T-cell (primary cell): ENCODE measurements around the gene ZGPAT. TPM values are rescaled to one million over a fixed set of nuclear protein-coding genes. Genes with fewer than 3 reads are reported as not detected.
A peak's percentile ranks its signal among the peaks of the same experiment; 100 is the strongest.

Source experiments
- ATAC-seq, 4 experiments: fragments of 200-7000 bp in 3 of 4; fragments of 150-1000 bp in 1 of 4; cut with Tn5 transposase; replicated peaks in 1 of 4; 1 replicate in 3 of 4; 2 replicates in 1 of 4; pipeline ENCODE4 v1.10.0; 2021; ENCODE audit warnings: moderate library complexity in 3 of 4, mild to moderate bottlenecking in 2 of 4, moderate number of reproducible peaks in 1 of 4
- CTCF ChIA-PET, 2 donors: fragments of 300-600 bp; sonication (Branson Sonifier 250); formaldehyde crosslinking; loops; one replicate each; lab custom pipeline; 2022; ENCODE audit warnings: antibody characterized with exemption in 2 of 2; lab: Charles Lee
- POLR2A ChIA-PET, 2 donors: fragments of 300-600 bp; sonication (Branson Sonifier 250); formaldehyde crosslinking; loops; one replicate each; lab custom pipeline; 2022; ENCODE audit warnings: antibody characterized with exemption in 2 of 2; lab: Charles Lee
- DNase-seq, 35 experiments: peaks; one replicate each; pipeline versions ENCODE4 v3.0.0 to v3.0.0-alpha.2; 2013 to 2023
- H3K27ac ChIP-seq: one replicate; pipeline ENCODE4 v1.5.1; 2013; ENCODE audit warnings: low read length
- H3K27me3 ChIP-seq, 2 experiments: replicated peaks in 1 of 2; 1 replicate in 1 of 2; 2 replicates in 1 of 2; pipeline versions ENCODE4 v1.6.1 to v1.7.0; 2013; ENCODE audit warnings: low read length in 1 of 2, mixed read lengths in 1 of 2; ENCODE audit not compliant: control insufficient read depth in 2 of 2, insufficient read depth in 2 of 2; ENCODE audit errors: extremely low read depth in 1 of 2
- H3K36me3 ChIP-seq, 2 donors: 1 replicate in 1 of 2; 2 replicates in 1 of 2; pipeline versions ENCODE4 v1.6.1 to v1.7.0; 2013; ENCODE audit warnings: low read length in 1 of 2; ENCODE audit not compliant: control insufficient read depth in 2 of 2, insufficient read depth in 1 of 2; ENCODE audit errors: extremely low read depth in 1 of 2
- H3K4me1 ChIP-seq, 2 experiments: 1 replicate in 1 of 2; 2 replicates in 1 of 2; pipeline versions ENCODE4 v1.6.1 to v1.7.0; 2013; ENCODE audit warnings: low read length in 2 of 2, mixed read lengths in 1 of 2; ENCODE audit not compliant: insufficient read depth in 2 of 2, control insufficient read depth in 1 of 2; ENCODE audit errors: extremely low read depth in 1 of 2
- H3K4me3 ChIP-seq, 2 donors: 1 replicate in 1 of 2; 2 replicates in 1 of 2; pipeline versions ENCODE4 v1.5.1 to v1.7.0; 2013; ENCODE audit warnings: mild to moderate bottlenecking in 2 of 2, low read length in 1 of 2, moderate library complexity in 1 of 2; ENCODE audit not compliant: control insufficient read depth in 1 of 2; ENCODE audit errors: extremely low read depth in 1 of 2
- H3K9me3 ChIP-seq: 2 replicates; pipeline ENCODE4 v1.7.0; 2013
- H3K27ac Mint-ChIP-seq, 2 donors: one replicate each; pipeline ENCODE4 v1.8.0; 2020 to 2021; ENCODE audit warnings: mild to moderate bottlenecking in 2 of 2, mixed read lengths in 2 of 2
- H3K27me3 Mint-ChIP-seq, 2 donors: one replicate each; pipeline ENCODE4 v1.8.0; 2021 to 2022; ENCODE audit warnings: mixed read lengths in 2 of 2
- H3K36me3 Mint-ChIP-seq: one replicate; pipeline ENCODE4 v1.8.0; 2021; ENCODE audit warnings: mixed read lengths
- H3K4me1 Mint-ChIP-seq, 3 donors: one replicate each; pipeline ENCODE4 v1.8.0; 2020 to 2022; ENCODE audit warnings: mixed read lengths in 3 of 3, mild to moderate bottlenecking in 1 of 3
- H3K4me3 Mint-ChIP-seq, 3 donors: one replicate each; pipeline ENCODE4 v1.8.0; 2020 to 2022; ENCODE audit warnings: mild to moderate bottlenecking in 3 of 3, mixed read lengths in 3 of 3, moderate library complexity in 3 of 3
- H3K9me3 Mint-ChIP-seq, 3 donors: one replicate each; pipeline ENCODE4 v1.8.0; 2020 to 2022; ENCODE audit warnings: mixed read lengths in 3 of 3
- WGBS: methylation state at CpG from one replicate; pipeline ENCODE4 v1.1.5; 2013; ENCODE audit warnings: missing lambda C conversion rate; ENCODE audit not compliant: insufficient coverage; 5-methylcytosine and 5-hydroxymethylcytosine counted together
- total RNA-seq, 35 experiments: library from RNA in 6 of 35; stranded (reverse) in 6 of 35; fragments of 120-200 nt in 1 of 35; gene quantifications; one replicate each; pipeline versions ENCODE4 v1.2.1 to v1.2.4 and lab custom pipeline; 2013 to 2026

ZGPAT gene
- total RNA-seq, 5 donors from 2014 or later (not counting 1 experiment from before 2014, with no cell fraction given), result 42.7 to 71.0 (median 59.0) TPM

DNA sequence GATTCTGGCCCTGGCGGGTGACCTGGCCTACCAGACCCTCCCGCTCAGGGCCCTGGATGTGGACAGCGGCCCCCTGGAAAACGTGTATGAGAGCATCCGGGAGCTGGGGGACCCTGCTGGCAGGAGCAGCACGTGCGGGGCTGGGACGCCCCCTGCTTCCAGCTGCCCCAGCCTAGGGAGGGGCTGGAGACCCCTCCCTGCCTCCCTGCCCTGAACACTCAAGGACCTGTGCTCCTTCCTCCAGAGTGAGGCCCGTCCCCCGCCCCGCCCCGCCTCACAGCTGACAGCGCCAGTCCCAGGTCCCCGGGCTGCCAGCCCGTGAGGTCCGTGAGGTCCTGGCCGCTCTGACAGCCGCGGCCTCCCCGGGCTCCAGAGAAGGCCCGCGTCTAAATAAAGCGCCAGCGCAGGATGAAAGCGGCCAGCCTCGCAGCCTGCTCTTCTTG lies 30.9 kb downstream of the ZGPAT start:
- H3K9me3 ChIP-seq, result no peaks in the 10 kb centered on the region
- ChIA-PET CTCF (no interaction called here), POLR2A (no interaction called here)
- Mint-ChIP-seq H3K4me1 (peaks cover 21 to 22% (median 21%) of the 10 kb centered on the region in 3 donors), H3K36me3 (peaks cover 5% of the 10 kb centered on the region), H3K4me3 (peak overlapping the region; percentile 44 to 90 (median 65)), H3K27me3 (no peaks in the 10 kb centered on the region), H3K27ac (peak overlapping the region in 1 of 2 donors; percentile 34), H3K9me3 (no peaks in the 10 kb centered on the region)
- WGBS, result 34% methylated on average over 19 of the region's 26 CpGs
- ATAC-seq, result no peak
- peak in 15 of 35 experiments; percentile 16 to 65 (median 34) for DNase-seq
- H3K36me3 ChIP-seq, result peaks cover 17 to 58% of the 10 kb centered on the region in 2 donors
- no peaks in the 10 kb centered on the region for H3K27me3 ChIP-seq
- H3K4me3 ChIP-seq, result peak overlapping the region; percentile 64 to 88
- H3K4me1 ChIP-seq, result peaks cover 14 to 65% of the 10 kb centered on the region in 2 experiments
- H3K27ac ChIP-seq, result peak overlapping the region; percentile 24

DNA sequence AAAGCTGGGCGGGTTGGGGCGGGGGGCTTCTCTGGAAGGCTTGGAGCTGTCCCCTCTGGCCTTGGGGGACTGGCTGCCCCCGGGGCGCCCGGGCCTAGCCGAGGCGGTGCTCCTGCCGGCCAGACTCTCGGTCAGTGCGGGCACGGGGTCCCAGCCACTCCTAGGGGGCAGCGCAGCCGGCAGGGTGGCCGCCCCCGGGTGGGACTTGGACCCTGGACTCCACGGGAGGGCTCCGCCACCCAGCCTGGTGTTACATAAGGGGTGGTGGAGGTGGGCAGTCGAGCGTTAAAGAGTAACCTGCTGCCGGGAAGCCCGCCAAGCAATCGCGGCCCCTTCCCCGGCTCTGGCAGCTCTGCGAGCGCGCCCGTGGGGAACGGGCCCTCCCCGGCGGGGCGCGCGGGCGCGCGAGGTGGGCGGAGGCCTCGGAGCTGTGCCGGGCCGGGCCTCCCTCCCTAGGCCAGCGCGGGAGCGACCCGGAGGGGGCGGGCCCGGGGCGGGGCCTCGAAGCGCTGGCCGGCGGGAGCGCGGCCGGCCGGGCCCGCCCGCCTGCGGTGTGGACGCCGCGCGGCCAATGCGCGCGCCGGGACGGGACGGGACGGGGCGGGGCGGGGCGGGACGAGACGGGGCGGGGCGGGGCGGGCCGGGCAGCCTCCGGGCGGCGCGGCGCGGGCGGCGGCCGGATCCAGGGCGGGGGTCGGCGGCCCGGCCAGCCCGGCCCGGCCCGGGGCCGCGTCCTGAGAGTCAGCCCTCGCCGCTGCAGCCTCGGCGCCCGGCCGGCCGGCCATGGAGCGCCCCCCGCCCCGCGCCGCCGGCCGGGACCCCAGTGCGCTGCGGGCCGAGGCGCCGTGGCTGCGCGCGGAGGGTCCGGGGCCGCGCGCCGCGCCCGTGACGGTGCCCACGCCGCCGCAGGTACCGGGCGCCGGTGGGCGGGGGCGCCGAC lies 31.6 kb downstream of the ZGPAT start, which contains the start of gene SLC2A4RG:
Gene SLC2A4RG, plus strand, starts transcription at position 647 of the 940 bp plus-strand sequence. Its CDS starts 137 bp downstream, at position 784.
- peak within 1 kb of the TSS in 1 of 2 donors; percentile 34 for H3K27ac Mint-ChIP-seq
- peak within 1 kb of the TSS; percentile 64 to 88 for H3K4me3 ChIP-seq

DNA sequence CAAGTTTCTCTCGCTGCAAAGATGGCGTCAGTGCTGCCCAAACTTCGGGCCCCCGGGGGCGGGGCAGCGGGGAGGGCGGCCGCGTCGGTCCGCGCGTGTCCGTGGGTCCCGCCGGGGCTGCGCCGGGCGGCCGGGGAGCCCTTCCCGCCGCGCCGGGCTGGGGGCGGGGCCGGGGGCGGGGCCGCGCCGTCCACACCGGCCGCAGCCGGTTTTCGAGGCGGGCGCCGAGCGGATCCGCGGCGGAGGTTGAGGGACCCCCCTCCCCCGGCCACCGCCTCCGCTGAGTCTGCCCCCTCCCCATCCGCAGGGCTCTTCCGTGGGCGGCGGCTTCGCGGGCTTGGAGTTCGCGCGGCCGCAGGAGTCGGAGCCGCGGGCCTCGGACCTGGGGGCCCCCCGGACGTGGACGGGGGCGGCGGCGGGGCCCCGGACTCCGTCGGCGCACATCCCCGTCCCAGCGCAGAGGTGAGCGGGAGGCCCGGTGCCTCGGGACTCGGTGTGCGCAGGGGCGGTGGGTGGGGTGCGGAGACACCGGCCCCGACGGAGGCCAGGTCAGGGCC lies 32.3 kb downstream of the ZGPAT start:
- no peaks in the 10 kb centered on the region for H3K36me3 Mint-ChIP-seq
- peaks cover 14 to 50% of the 10 kb centered on the region in 2 experiments for H3K4me1 ChIP-seq
- H3K27me3 Mint-ChIP-seq, result no peaks in the 10 kb centered on the region
- no peaks in the 10 kb centered on the region for H3K9me3 Mint-ChIP-seq
- POLR2A ChIA-PET, result no interaction called here
- ATAC-seq, result peak; percentile 8 to 11 (median 10)
- peak in 14 of 35 experiments; percentile 31 to 73 (median 42) for DNase-seq
- peak overlapping the region; percentile 54 to 74 for H3K4me3 ChIP-seq
- H3K9me3 ChIP-seq, result no peaks in the 10 kb centered on the region
- no peak overlapping the region for H3K27ac Mint-ChIP-seq
- CTCF ChIA-PET, result interaction anchor here in 1 of 2 donors (0.7 to 1.6 kb wide), 3 partner anchors 11 to 33 kb away, joined by 3 to 13 read pairs (median 3); partner anchors contain the start of genes ARFRP1 and ZGPAT
- WGBS, result under 1% methylated on average over 68 of the region's 80 CpGs
- peak overlapping the region; percentile 59 to 63 (median 63) for H3K4me3 Mint-ChIP-seq
- peak overlapping the region; percentile 41 for H3K27ac ChIP-seq
- H3K27me3 ChIP-seq, result no peaks in the 10 kb centered on the region
- peaks cover 15 to 16% (median 16%) of the 10 kb centered on the region in 3 donors for H3K4me1 Mint-ChIP-seq
- peaks cover 15 to 43% of the 10 kb centered on the region in 2 donors for H3K36me3 ChIP-seq

More for the DNA sequence above, 31.6 kb downstream of the ZGPAT start, which contains the start of gene SLC2A4RG:
- 4% methylated on average over 97 of the region's 136 CpGs for WGBS
- Histone ChIP-seq H3K9me3 (no peaks in the 10 kb centered on the region), H3K36me3 (peaks cover 17 to 51% of the 10 kb centered on the region in 2 donors), H3K27me3 (no peaks in the 10 kb centered on the region), H3K27ac (peak within 1 kb of the TSS; percentile 41), H3K4me1 (peaks cover 14 to 58% of the 10 kb centered on the region in 2 experiments)
- DNase-seq (peak in 27 of 35 experiments; percentile 33 to 81 (median 52)), ATAC-seq (peak; percentile 31 to 42 (median 34))
- Mint-ChIP-seq H3K36me3 (no peaks in the 10 kb centered on the region), H3K4me1 (peaks cover 16% of the 10 kb centered on the region in 3 donors), H3K4me3 (peak within 1 kb of the TSS; percentile 63 to 90 (median 65)), H3K9me3 (no peaks in the 10 kb centered on the region), H3K27me3 (no peaks in the 10 kb centered on the region)
- CTCF ChIA-PET, result no interaction called here
- POLR2A ChIA-PET, result no interaction called here

DNA sequence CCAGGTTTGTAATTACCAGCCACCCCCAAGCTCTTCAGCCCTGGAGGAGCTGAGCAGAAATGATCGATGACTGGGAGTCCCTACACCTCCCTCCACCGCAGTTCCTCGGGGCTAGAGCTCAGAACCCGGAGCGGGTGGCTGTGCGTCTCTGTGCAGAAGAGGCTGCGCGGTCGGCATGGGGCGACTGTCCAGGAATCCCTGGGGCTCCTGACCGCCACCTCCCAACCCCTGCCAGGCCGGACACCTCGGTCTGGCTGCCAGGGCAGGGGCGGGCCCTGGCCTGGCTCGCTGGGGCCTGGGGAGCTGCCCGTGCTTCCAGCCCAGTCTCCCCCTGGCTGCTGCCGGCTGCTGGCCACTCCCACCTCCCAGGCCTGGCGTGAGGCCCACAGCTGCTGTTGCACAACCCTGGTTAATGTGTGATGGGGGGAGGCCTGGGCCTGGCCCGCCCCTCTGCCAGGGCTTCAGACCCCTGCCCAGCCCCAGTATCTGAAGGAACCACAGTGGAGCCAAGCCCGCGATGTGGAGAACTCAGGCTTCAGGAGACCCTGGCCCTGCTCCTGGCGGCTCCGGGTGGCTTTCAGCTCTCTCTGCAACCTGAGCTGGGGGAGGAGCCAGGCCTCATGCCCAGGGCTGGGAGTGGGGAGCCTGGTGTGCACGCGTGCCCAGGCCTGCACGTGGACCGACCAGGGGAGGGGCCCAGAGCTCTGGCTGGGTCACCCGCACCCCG lies 33.0 kb downstream of the ZGPAT start:
- peak in 15 of 35 experiments; percentile 30 to 64 (median 39) for DNase-seq
- no peaks in the 10 kb centered on the region for H3K27me3 Mint-ChIP-seq
- no peaks in the 10 kb centered on the region for H3K9me3 ChIP-seq
- peaks cover 13 to 44% of the 10 kb centered on the region in 2 experiments for H3K4me1 ChIP-seq
- H3K36me3 Mint-ChIP-seq, result no peaks in the 10 kb centered on the region
- H3K4me1 Mint-ChIP-seq, result peaks cover 9 to 13% (median 12%) of the 10 kb centered on the region in 3 donors
- no peaks in the 10 kb centered on the region for H3K27me3 ChIP-seq
- peak overlapping the region; percentile 41 for H3K27ac ChIP-seq
- POLR2A ChIA-PET, result no interaction called here
- peaks cover 13 to 37% of the 10 kb centered on the region in 2 donors for H3K36me3 ChIP-seq
- H3K4me3 Mint-ChIP-seq, result peak overlapping the region; percentile 59 to 63 (median 63)
- CTCF ChIA-PET, result interaction anchor here in 1 of 2 donors (0.7 to 1.6 kb wide), 3 partner anchors 10 to 33 kb away, joined by 3 to 13 read pairs (median 3); partner anchors contain the start of genes ARFRP1 and ZGPAT
- ATAC-seq, result peak in 3 of 4 experiments; percentile 1 to 14 (median 1)
- no peak overlapping the region for H3K27ac Mint-ChIP-seq
- peak overlapping the region; percentile 54 to 74 for H3K4me3 ChIP-seq
- WGBS, result 20% methylated on average over 16 of the region's 29 CpGs
- H3K9me3 Mint-ChIP-seq, result no peaks in the 10 kb centered on the region

DNA sequence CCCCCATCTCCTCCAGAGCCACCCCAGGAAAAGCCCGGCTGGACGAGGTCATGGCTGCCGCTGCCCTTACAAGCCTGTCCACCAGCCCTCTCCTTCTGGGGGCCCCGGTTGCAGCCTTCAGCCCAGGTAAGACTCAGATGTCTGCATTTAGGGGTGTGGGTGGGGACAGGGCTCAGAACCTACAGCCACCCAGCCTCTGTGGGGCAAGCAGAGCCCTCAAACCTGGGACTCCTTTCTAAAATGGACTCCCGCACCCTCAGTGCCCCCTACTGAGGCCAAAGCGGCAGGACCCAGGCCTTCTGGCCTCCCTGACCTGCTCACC lies 33.5 kb downstream of the ZGPAT start:
- H3K4me3 Mint-ChIP-seq, result peak overlapping the region; percentile 21 to 63 (median 59)

More for the DNA sequence above, 33.5 kb downstream of the ZGPAT start:
- H3K9me3 ChIP-seq, result no peaks in the 10 kb centered on the region
- no peaks in the 10 kb centered on the region for H3K9me3 Mint-ChIP-seq
- no peak overlapping the region for H3K27ac ChIP-seq
- H3K4me1 Mint-ChIP-seq, result peaks cover 4 to 8% (median 7%) of the 10 kb centered on the region in 3 donors
- CTCF ChIA-PET, result interaction anchor here in 1 of 2 donors (1.6 kb wide), 1 partner anchor 34 kb away, joined by 13 read pairs; the partner anchor contains the start of genes ARFRP1 and ZGPAT
- DNase-seq (no peak), ATAC-seq (no peak)
- H3K4me3 ChIP-seq, result peak overlapping the region; percentile 54 to 74
- no peaks in the 10 kb centered on the region for H3K27me3 ChIP-seq
- peaks cover 8 to 39% of the 10 kb centered on the region in 2 experiments for H3K4me1 ChIP-seq
- POLR2A ChIA-PET, result no interaction called here
- H3K36me3 Mint-ChIP-seq, result no peaks in the 10 kb centered on the region
- no peak overlapping the region for H3K27ac Mint-ChIP-seq
- peaks cover 10 to 37% of the 10 kb centered on the region in 2 donors for H3K36me3 ChIP-seq
- no peaks in the 10 kb centered on the region for H3K27me3 Mint-ChIP-seq
- 93% methylated on average over 2 of the region's 6 CpGs for WGBS
